Calu3 (cell line): ENCODE results near the gene ZNF345. TPM values are rescaled to one million over a fixed set of nuclear protein-coding genes. Genes with fewer than 3 reads are reported as not detected.

ENCODE experiments used
- BruUV-seq: library from RNA; stranded (reverse); fragments of 400-500 nt; replicated peaks from 2 replicates; lab custom pipeline; 2021; lab: Mats Ljungman, UMichigan
- CTCF ChIA-PET: fragments of 300-600 bp; sonication (Branson Sonifier 250); formaldehyde crosslinking; loops from one replicate; lab custom pipeline; 2022; ENCODE audit warnings: antibody characterized with exemption; lab: Charles Lee
- DNase-seq: peaks from one replicate; pipeline ENCODE4 v3.0.0; 2022
- H3K27ac Mint-ChIP-seq: one replicate; pipeline ENCODE4 v1.8.0; 2022; ENCODE audit warnings: mixed read lengths; ENCODE audit not compliant: unreplicated experiment
- H3K27me3 Mint-ChIP-seq: one replicate; pipeline ENCODE4 v1.8.0; 2022; ENCODE audit warnings: mixed read lengths; ENCODE audit not compliant: unreplicated experiment
- H3K36me3 Mint-ChIP-seq: one replicate; pipeline ENCODE4 v1.8.0; 2022; ENCODE audit warnings: mild to moderate bottlenecking, moderate library complexity, mixed read lengths; ENCODE audit not compliant: insufficient read depth, unreplicated experiment
- H3K4me1 Mint-ChIP-seq: one replicate; pipeline ENCODE4 v1.8.0; 2022; ENCODE audit warnings: mild to moderate bottlenecking, low read depth, mixed read lengths; ENCODE audit not compliant: unreplicated experiment
- H3K4me3 Mint-ChIP-seq: one replicate; pipeline ENCODE4 v1.8.0; 2022; ENCODE audit warnings: mild to moderate bottlenecking, low read depth, moderate library complexity, mixed read lengths; ENCODE audit not compliant: unreplicated experiment
- H3K9me3 Mint-ChIP-seq: one replicate; pipeline ENCODE4 v1.8.0; 2022; ENCODE audit warnings: low read depth, mixed read lengths; ENCODE audit not compliant: unreplicated experiment
- intact Hi-C: fragments of 100-400 bp; cut with micrococcal nuclease; formaldehyde crosslinking; loops from one replicate; pipeline ENCODE4 v1.10.0; 2022; ENCODE audit not compliant: unreplicated experiment
- total RNA-seq: library from RNA; stranded (reverse); gene quantifications from 2 replicates; pipeline ENCODE4 v1.2.3, GENCODE V29; 2022
- TF ChIP-seq, protein P1 (sequence below): fragments of 200-600 bp; IDR thresholded peaks from one replicate; pipeline ENCODE4 v1.8.0; 2022; ENCODE audit warnings: antibody characterized with exemption; ENCODE audit not compliant: unreplicated experiment

The ZNF345 gene
- total RNA-seq, 1 experiment from 2014 or later, result 5.3 TPM

GRCh38 chr19:36821758-36822157 is 28.9 kb upstream of the ZNF345 start:
- no peak overlapping the region for H3K4me3 Mint-ChIP-seq
- BruUV-seq, result no TSS peak
- DNase-seq, result no peak
- CTCF ChIA-PET, result no interaction called here
- no peaks in the 10 kb centered on the region for H3K27me3 Mint-ChIP-seq
- H3K4me1 Mint-ChIP-seq, result no peaks in the 10 kb centered on the region
- peaks cover 21% of the 10 kb centered on the region for H3K9me3 Mint-ChIP-seq
- H3K36me3 Mint-ChIP-seq, result peaks cover 14% of the 10 kb centered on the region
- TF ChIP-seq, protein P1, sequence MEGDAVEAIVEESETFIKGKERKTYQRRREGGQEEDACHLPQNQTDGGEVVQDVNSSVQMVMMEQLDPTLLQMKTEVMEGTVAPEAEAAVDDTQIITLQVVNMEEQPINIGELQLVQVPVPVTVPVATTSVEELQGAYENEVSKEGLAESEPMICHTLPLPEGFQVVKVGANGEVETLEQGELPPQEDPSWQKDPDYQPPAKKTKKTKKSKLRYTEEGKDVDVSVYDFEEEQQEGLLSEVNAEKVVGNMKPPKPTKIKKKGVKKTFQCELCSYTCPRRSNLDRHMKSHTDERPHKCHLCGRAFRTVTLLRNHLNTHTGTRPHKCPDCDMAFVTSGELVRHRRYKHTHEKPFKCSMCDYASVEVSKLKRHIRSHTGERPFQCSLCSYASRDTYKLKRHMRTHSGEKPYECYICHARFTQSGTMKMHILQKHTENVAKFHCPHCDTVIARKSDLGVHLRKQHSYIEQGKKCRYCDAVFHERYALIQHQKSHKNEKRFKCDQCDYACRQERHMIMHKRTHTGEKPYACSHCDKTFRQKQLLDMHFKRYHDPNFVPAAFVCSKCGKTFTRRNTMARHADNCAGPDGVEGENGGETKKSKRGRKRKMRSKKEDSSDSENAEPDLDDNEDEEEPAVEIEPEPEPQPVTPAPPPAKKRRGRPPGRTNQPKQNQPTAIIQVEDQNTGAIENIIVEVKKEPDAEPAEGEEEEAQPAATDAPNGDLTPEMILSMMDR, result no peak
- H3K27ac Mint-ChIP-seq, result no peak overlapping the region
- intact Hi-C loops, result no loop called here

- H3K36me3 Mint-ChIP-seq, result peaks cover 24% of the 10 kb centered on the region
- CTCF ChIA-PET, result interaction anchor here (0.7 kb wide), 2 partner anchors 140 to 1306 kb away, joined by 4 to 6 read pairs; no protein-coding TSS in a partner anchor
- intact Hi-C loops, result no loop called here
- H3K4me1 Mint-ChIP-seq, result no peaks in the 10 kb centered on the region
- H3K9me3 Mint-ChIP-seq, result peaks cover 22% of the 10 kb centered on the region
- H3K27me3 Mint-ChIP-seq, result no peaks in the 10 kb centered on the region
- no peak overlapping the region for H3K27ac Mint-ChIP-seq
- DNase-seq, result no peak
- no peak overlapping the region for H3K4me3 Mint-ChIP-seq
- no TSS peak for BruUV-seq
- TF ChIP-seq, protein P1, result no peak
Measured at GRCh38 chr19:36833430-36833829, 17.2 kb upstream of the ZNF345 start.

DNA sequence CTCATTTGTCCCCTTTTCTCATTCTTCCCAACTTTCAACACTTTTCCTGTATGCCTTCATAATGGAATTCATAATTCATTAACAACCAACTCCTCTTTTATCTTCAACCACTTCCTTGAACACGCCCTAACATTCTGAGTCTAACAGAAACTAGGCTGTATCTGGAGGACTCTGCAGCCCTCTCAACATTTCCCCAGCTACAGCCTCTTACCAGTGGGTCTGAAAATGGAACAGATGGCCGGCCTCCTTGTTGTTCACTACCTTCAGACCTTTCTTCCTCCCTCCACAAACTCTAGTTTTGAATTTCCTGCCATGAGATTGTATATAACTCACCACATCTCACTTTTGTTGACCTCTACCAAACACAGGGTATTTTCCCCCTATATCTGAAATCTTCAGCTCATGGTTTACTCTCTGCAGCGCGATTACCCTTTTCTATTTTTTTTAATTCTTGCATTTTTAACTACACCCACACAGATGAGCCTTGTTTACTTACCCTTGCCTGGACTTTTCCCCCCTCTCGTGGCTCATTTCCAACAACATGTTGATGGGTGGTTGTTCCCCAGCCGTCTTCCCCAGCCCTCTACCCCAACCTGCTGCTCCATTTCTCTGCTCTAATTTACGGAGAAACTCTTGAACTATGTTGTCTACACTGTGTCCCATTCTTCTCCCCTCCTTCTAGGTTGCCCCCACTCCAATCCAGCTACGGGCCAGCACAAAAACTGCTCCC is 13.3 kb upstream of the ZNF345 start:
- CTCF ChIA-PET, result interaction anchor here (0.7 to 2.2 kb wide), 4 partner anchors 11 to 15 kb away, joined by 3 to 11 read pairs (median 5); partner anchors contain the start of gene ZNF345
- intact Hi-C loops, result loop anchor here (5.0 kb wide), 1 partner anchor 65 kb away; the partner anchor contains the start of gene ZNF850
- Mint-ChIP-seq H3K36me3 (peaks cover 18% of the 10 kb centered on the region), H3K27me3 (no peaks in the 10 kb centered on the region), H3K4me1 (no peaks in the 10 kb centered on the region), H3K27ac (no peak overlapping the region), H3K4me3 (no peak overlapping the region), H3K9me3 (peaks cover 19% of the 10 kb centered on the region)
- TF ChIP-seq, protein P1, result no peak
- DNase-seq, result peak; percentile 5
- BruUV-seq, result TSS peak; percentile 24

DNA sequence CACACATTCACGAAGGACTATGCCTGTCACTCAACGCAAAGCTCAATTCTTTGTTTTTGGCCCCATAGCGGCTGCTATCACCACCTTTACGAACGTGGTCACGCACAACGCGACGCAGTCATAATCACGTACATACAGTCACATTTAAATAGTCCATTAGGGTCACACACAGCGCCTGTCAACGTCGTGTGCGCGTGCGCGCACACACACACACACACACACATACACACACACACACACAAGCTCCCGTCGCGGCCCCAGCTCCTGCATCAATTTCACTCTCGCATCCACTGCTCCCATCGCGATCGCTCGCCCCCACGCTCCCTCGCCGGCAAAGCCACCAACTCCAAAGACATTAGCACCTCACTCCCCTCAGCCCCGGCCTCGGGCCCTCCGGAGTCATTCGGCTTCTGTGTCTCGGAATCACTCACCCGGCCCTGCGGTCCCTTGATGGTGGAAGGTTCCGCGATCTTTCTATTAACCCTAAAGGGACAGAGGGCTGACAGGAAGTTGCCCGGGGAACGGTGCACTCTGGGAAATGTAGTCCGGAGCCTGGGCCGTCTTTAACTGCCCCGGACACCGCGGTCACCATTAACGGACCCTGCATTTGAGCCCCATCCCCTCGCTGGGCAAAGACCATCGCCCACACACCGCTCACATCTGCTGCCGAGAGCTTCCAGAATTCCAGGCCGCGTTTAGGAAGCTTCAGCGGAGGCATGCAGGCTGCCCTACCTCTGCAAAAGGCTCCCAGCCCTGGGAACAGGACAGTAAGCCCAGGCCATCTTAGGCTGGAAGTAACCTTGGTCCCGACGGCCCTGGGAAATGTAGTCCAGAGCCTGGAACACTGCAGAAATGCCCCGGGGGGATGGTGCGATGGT is 12.5 kb upstream of the ZNF345 start, which contains the start of gene ZNF790:
Gene ZNF790, minus strand, starts transcription at position 482 of the 878 bp plus-strand sequence. CDS start 12,768 bp downstream, outside the sequence.
- Mint-ChIP-seq H3K9me3 (peaks cover 17% of the 10 kb centered on the region), H3K27ac (no peak within 1 kb of the TSS), H3K27me3 (no peaks in the 10 kb centered on the region), H3K4me3 (no peak within 1 kb of the TSS), H3K4me1 (no peaks in the 10 kb centered on the region), H3K36me3 (peaks cover 11% of the 10 kb centered on the region)
- CTCF ChIA-PET, result interaction anchor here (0.7 to 2.2 kb wide), 3 partner anchors 11 to 14 kb away, joined by 4 to 11 read pairs (median 6); partner anchors contain the start of gene ZNF345
- no TSS peak for BruUV-seq
- intact Hi-C loops, result loop anchor here (1.0 to 5.0 kb wide), 2 partner anchors 12 to 66 kb away; partner anchors contain the start of genes ZNF345 and ZNF850
- TF ChIP-seq, protein P1, result no peak
- DNase-seq, result peak; percentile 89
